ENCODE measurements around the gene LYST. TPM values are rescaled to one million over a fixed set of nuclear protein-coding genes. Genes with fewer than 3 reads are reported as not detected.
A peak's percentile ranks its signal among the peaks of the same experiment; 100 is the strongest.
"Not testable (repeated sequence)": the region's sequence is repeated elsewhere in the genome, so short reads cannot be mapped to it uniquely, and the experiment has no call there.

LYST gene
- total RNA-seq (2014; rRNA removed; shearing (Covaris generic)), result 10.9 and 13.8 TPM in 2 replicates

DNA sequence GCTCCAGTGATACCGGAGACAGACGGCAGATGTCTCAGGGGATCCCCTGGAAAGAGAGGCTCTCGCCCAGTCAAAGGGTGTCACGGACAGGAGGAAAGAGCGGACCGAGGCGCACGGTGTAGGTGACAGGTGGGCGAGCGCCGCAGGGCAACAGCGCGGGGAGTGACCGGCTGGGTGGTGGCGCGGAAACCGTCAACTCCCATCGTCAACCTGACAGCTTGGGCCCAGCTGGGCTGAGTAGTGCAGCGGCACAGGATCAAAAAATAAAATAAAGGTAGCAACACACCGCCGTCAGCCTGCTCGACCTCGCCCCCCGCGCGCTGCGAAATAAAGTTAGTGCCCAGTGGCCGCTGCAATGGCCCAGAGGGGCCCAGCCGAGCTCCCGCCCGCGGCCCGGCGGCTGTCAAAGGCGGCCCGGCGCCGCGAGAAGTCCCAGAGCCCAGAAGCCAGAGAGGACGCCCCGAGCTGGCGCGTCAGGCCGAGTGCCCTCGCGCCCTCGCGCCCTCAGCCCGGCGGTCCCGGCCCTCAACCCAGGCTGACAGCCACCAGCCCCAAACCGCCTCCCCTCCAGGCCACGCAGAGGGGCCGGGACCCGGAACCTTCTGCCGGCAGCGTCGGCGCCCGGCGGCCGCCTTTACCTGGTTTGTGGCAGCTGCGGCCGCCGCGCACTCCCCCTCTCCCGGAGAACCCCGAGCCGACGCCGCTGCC lies at the start of gene LYST:
LYST (minus strand) TSS at position 702 of the 708 bp plus-strand sequence. CDS start 36,489 bp downstream, outside the sequence.
- DNase-seq (ENCODE audit: low read depth), result peak; percentile 66

GRCh38 chr1:235915489-235915888 lies 48.8 kb upstream of the LYST start:
- not testable (repeated sequence) for DNase-seq (ENCODE audit: low read depth)

GRCh38 chr1:235913311-235913710 lies 46.6 kb upstream of the LYST start:
- peak; percentile 50 for DNase-seq (ENCODE audit: low read depth)

- peak; percentile 27 for DNase-seq (ENCODE audit: low read depth)
Measured at GRCh38 chr1:235911876-235912275, 45.2 kb upstream of the LYST start.

DNA sequence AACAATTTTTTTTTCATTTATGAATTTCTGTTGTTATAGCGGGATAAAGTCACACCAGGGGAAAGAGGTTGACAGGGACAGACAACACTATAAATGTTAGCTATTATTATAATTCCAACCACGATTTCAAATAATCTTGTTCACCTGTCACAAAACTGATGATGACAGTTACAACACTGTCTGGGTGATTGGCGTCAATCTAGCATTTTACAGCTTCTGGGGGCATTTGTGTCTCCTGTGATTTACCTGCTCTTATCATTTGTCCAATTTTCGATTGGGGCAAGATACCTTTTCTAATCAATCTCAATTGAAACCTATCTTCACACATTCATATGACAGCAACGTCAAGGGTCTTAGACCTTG lies 44.6 kb upstream of the LYST start:
- DNase-seq (ENCODE audit: low read depth), result no peak

GRCh38 chr1:235910357-235911299 lies 43.9 kb upstream of the LYST start:
- DNase-seq (ENCODE audit: low read depth), result peak; percentile 98

DNA sequence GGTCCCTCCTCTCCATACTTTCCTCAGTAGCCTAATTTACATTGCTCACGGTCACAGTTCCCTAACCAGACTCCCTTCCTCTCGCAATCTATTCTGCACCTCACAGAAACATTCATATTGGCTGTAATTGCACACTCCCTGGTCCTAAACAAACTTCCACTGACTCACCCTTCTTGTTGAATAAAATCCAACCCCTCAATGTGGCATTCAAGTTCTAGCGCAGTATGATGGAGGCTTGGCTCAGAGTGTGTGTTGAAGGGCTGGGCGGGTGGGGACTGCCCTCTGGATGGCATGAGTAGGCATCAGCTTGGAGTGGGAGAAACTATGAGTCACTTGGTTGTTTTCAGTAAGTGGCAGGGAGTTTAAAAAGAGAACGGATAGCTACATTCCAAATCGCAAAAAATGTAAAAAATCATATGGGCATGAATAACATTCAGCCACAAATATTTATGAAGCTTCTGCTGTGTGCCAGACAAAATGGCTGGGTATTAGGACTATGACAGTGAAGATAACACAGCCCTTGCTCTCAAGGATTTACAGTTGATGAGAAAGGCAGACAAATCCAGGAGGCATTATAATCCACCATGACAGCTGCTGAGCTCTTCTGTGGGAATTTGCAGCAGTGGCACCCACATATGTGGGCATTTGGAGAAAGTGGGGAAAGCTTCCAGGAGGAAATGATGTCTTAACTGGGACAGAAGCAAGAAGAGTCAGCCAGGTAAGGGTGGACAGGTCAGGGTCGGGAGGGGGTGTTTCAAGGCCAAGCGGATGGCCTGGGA lies 42.2 kb upstream of the LYST start:
- DNase-seq (ENCODE audit: low read depth), result peak; percentile 93

- no peak for DNase-seq (ENCODE audit: low read depth)
Measured at GRCh38 chr1:235907897-235908240, 41.2 kb upstream of the LYST start.

GRCh38 chr1:235907187-235907896 lies 40.6 kb upstream of the LYST start:
- no peak for DNase-seq (ENCODE audit: low read depth)

- no peak for DNase-seq (ENCODE audit: low read depth)
Measured at GRCh38 chr1:235906436-235906835, 39.7 kb upstream of the LYST start.

DNA sequence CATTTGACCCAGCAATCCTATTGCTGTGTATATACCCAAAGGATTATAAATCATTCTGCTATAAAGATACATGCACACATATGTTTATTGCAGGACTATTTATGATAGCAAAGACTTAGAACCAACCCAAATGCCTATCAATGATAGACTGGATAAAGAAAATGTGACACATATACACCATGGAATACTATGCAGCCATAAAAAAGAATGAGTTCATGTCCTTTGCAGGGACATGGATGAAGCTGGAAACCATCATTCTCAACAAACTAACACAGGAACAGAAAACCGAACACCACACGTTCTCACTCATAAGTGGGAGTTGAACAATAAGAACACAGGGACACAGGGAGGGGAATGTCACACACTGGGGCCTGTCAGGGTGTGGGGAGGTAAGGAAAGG lies 37.1 kb upstream of the LYST start:
- DNase-seq (ENCODE audit: low read depth), result not testable (repeated sequence)

DNA sequence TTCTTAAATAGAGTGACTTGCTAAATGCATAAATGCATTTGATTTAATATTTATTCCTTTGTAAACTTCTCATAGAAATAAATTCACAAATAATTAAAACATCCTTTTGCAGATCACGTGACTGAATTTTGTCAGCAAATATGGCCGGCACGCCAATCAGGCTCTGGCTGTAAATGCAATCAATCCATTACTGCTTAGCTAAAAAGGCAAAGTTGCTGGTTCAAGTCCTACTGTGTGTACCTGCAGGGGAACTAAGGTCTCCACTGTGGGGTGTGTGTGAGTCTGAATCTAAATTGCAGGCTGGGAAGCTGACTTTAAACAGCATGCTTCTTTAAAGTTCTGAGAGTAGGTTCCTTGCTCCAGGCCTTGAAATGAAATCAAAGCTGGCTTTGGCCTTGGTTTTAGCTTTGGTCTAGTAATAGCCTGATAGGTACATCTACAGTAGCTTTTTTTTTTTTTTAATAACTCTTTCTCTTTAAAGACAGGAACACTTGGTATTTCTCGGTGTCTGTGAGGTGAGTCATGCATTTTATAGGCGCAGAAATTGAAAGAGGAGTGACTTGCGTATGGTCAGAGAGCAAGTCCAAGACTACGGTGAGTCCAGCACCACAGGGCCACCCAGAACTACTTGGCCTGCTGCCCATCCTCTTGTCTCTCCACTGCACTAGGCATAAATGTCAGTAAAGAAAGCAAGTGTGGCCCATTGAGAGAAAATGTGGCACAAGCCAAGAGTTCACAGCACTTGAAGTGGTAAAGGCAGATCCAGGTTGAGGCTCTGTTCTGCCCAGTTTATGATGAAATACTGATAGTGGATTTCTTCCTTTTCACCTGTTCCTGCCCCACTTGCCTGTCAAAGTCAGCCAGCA lies 36.2 kb upstream of the LYST start:
- DNase-seq (ENCODE audit: low read depth), result peak; percentile 80

DNA sequence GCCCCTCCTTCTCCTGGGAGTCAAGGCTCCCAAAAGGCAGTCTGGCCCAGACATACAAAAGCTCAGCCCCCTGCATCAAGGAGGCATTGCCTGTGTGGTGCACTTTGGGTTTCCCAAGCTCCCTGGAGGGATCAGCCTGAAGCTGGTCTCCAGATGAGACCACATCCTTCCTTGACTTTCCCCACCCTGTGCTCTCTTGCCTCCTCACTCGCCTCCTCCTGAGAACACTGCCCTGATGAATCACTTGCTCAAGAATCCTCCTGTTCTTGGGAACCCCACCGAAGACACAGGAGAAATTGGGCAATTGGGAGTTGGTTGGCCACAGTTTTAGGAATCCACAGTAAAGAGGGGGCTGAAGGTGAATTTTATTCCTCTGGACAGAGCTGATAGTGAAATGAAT lies 34.8 kb upstream of the LYST start:
- DNase-seq (ENCODE audit: low read depth), result peak; percentile 75

- peak; percentile 25 for DNase-seq (ENCODE audit: low read depth)
Measured at GRCh38 chr1:235898126-235898525, 31.4 kb upstream of the LYST start.

GRCh38 chr1:235893840-235894239 lies 27.1 kb upstream of the LYST start:
- no peak for DNase-seq (ENCODE audit: low read depth)

DNA sequence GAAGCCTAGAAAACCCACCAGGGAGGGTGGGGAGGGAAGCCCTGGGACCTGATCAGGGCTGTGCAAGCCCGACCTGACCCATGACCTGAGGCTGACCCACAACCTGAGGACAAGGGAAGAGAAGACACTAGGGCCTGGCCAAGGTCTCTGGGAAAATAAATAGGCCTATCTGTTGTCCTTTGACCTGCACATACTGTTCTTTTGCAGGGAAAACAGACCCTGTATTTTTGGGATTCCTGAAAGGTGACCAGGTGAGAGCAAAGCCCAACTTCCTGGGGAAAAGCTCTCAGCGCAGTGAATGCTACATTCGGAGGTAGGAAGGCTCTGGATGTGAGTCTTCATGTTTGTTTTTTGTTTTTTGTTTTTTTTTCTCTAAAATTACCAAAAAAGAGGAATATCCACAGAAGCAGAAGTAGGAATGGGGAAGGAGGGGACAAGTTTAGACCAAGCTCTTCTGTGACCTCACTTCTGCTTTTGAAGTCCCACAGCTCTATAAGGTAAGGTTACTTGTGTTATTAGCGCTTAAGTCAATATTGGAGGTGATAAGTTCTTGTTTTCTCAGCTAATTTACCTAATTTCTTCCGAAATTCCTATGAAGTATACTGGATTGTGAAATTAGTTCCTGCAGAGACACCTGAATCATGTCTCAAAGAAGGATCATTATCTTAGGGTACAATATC lies 26.2 kb upstream of the LYST start:
- no peak for DNase-seq (ENCODE audit: low read depth)

GRCh38 chr1:235892202-235892601 lies 25.5 kb upstream of the LYST start:
- DNase-seq (ENCODE audit: low read depth), result no peak

- no peak for DNase-seq (ENCODE audit: low read depth)
Measured at GRCh38 chr1:235888119-235888643, 21.5 kb upstream of the LYST start.

GRCh38 chr1:235887676-235888075 lies 21.0 kb upstream of the LYST start:
- DNase-seq (ENCODE audit: low read depth), result no peak
